Lower leg skin (tissue), 3 donors: ENCODE data around the gene RPTOR.

ENCODE experiments used
- CTCF ChIP-seq, 3 donors: fragments of 450-650 bp; IDR thresholded peaks; one replicate each; pipeline ENCODE4 v1.5.1; 2016; ENCODE audit warnings: antibody characterized with exemption in 3 of 3, mild to moderate bottlenecking in 3 of 3, moderate library complexity in 2 of 3
- POLR2A ChIP-seq, 2 donors: fragments of 450-650 bp; IDR thresholded peaks; one replicate each; pipeline ENCODE4 v1.6.1; 2016 to 2017; ENCODE audit warnings: antibody characterized with exemption in 2 of 2, mild to moderate bottlenecking in 1 of 2, moderate library complexity in 1 of 2

GRCh38 chr17:80856863-80857755, 312.5 kb downstream of the RPTOR start:
- no peak for TF ChIP-seq POLR2A (IDR thresholded peaks at IDR 0.05)
- TF ChIP-seq CTCF (IDR thresholded peaks at IDR 0.05) = no peak
